HL-60 (cell line): Measurements from ENCODE around the gene TENM4.

ENCODE experiments used
- DNase-seq, 2 experiments: peaks; one replicate each; pipeline ENCODE4 v3.0.0-alpha.2; 2010 to 2020; ENCODE audit warnings: low read depth in 1 of 2, low spot score in 1 of 2
- H3K27ac ChIP-seq: fragments of 250-450 bp; sonication (Bioruptor Pico); replicated peaks from 2 replicates; pipeline ENCODE4 v1.5.1; 2020; ENCODE audit warnings: mild to moderate bottlenecking, moderate library complexity
- H3K27me3 ChIP-seq: fragments of 250-450 bp; sonication (Bioruptor Pico); 2 replicates; pipeline ENCODE4 v1.5.1; 2021; ENCODE audit warnings: mild to moderate bottlenecking, moderate library complexity; ENCODE audit not compliant: insufficient read depth, poor library complexity, severe bottlenecking
- H3K4me3 ChIP-seq: replicated peaks from 2 replicates; pipeline ENCODE4 v1.5.1; 2011; ENCODE audit warnings: mild to moderate bottlenecking, control low read depth, low read length; ENCODE audit not compliant: insufficient read depth
- CTCF ChIP-seq: IDR thresholded peaks from one replicate; pipeline ENCODE4 v1.5.1; 2011; ENCODE audit warnings: low read length, control low read depth, inconsistent platforms; ENCODE audit not compliant: insufficient read depth
- GABPA ChIP-seq: IDR thresholded peaks from 2 replicates; pipeline ENCODE4 v1.6.1; 2012; ENCODE audit warnings: low read depth
- POLR2AphosphoS5 ChIP-seq: IDR thresholded peaks from 2 replicates; pipeline ENCODE4 v1.6.1; 2012; ENCODE audit warnings: low read depth
- REST ChIP-seq: IDR thresholded peaks from 2 replicates; pipeline ENCODE4 v1.6.1; 2012; ENCODE audit warnings: low read depth; ENCODE audit not compliant: insufficient replicate concordance
- SPI1 ChIP-seq: IDR thresholded peaks from 2 replicates; pipeline ENCODE4 v1.6.1; 2012; ENCODE audit warnings: low read depth, mild to moderate bottlenecking, borderline replicate concordance

Gene TENM4

GRCh38 chr11:78699609-78700135 lies 741.2 kb downstream of the TENM4 start:
- no peak overlapping the region for H3K4me3 ChIP-seq
- no peak overlapping the region for H3K27ac ChIP-seq
- H3K27me3 ChIP-seq = no peaks in the 10 kb centered on the region
- DNase-seq = no peak
- TF ChIP-seq GABPA = no peak
- no peak for TF ChIP-seq POLR2AphosphoS5
- no peak for TF ChIP-seq CTCF
- no peak for TF ChIP-seq REST
- no peak for TF ChIP-seq SPI1

- no peak overlapping the region for H3K27ac ChIP-seq
Measured at GRCh38 chr11:78698612-78699011, 742.2 kb downstream of the TENM4 start.

More at GRCh38 chr11:78698612-78699011, 742.2 kb downstream of the TENM4 start:
- no peak for TF ChIP-seq CTCF
- TF ChIP-seq SPI1 = no peak
- no peak for TF ChIP-seq GABPA
- TF ChIP-seq POLR2AphosphoS5 = no peak
- no peak for TF ChIP-seq REST
- no peak for DNase-seq
- no peak overlapping the region for H3K4me3 ChIP-seq
- H3K27me3 ChIP-seq = no peaks in the 10 kb centered on the region
